GM10266 (cell line): ENCODE results near the gene CARNS1.

Source experiments
- DNase-seq: peaks from one replicate; pipeline ENCODE4 v3.0.0; 2012; ENCODE audit errors: extremely low spot score
- CTCF ChIP-seq: IDR thresholded peaks from 2 replicates; pipeline ENCODE4 v1.5.1; 2012; ENCODE audit warnings: mild to moderate bottlenecking, low read depth; ENCODE audit not compliant: control insufficient read depth, insufficient read depth; ENCODE audit errors: missing control alignments

CARNS1 gene

GRCh38 chr11:67429038-67429668 is 13.7 kb downstream of the CARNS1 start:
- no peak for TF ChIP-seq CTCF
- no peak for DNase-seq

GRCh38 chr11:67429722-67430121 is 14.2 kb downstream of the CARNS1 start:
- no peak for DNase-seq

GRCh38 chr11:67431346-67432249 is 16.1 kb downstream of the CARNS1 start:
- DNase-seq: no peak
- TF ChIP-seq CTCF: no peak

More at GRCh38 chr11:67429722-67430121, 14.2 kb downstream of the CARNS1 start:
- TF ChIP-seq CTCF: no peak

- TF ChIP-seq CTCF: no peak
Observed at GRCh38 chr11:67432655-67433349, 17.3 kb downstream of the CARNS1 start.

GRCh38 chr11:67433536-67434394 is 18.3 kb downstream of the CARNS1 start:
- DNase-seq: no peak
- no peak for TF ChIP-seq CTCF

More at GRCh38 chr11:67432655-67433349, 17.3 kb downstream of the CARNS1 start:
- no peak for DNase-seq

- TF ChIP-seq CTCF: no peak
- DNase-seq: no peak
Observed at GRCh38 chr11:67434395-67434881, 19.0 kb downstream of the CARNS1 start.
